ENCODE data around the gene QPRT.
"Not testable (repeated sequence)": the region's sequence is repeated elsewhere in the genome, so short reads cannot be mapped to it uniquely, and the experiment has no call there.

QPRT gene

GRCh38 chr16:29717113-29717512 lies 38.1 kb downstream of the QPRT start:
- no peak for DNase-seq (ENCODE audit: low read depth in 2 of 2)

- no peak for DNase-seq (ENCODE audit: low read depth in 2 of 2)
Observed at GRCh38 chr16:29719063-29719462, 40.1 kb downstream of the QPRT start.

GRCh38 chr16:29720703-29721102 lies 41.7 kb downstream of the QPRT start:
- DNase-seq (ENCODE audit: low read depth in 2 of 2), result no peak

GRCh38 chr16:29721167-29721879 lies 42.3 kb downstream of the QPRT start:
- DNase-seq (ENCODE audit: low read depth in 2 of 2), result not testable (repeated sequence)

GRCh38 chr16:29726845-29727377 lies 47.9 kb downstream of the QPRT start:
- DNase-seq (ENCODE audit: low read depth in 2 of 2), result no peak

- DNase-seq (ENCODE audit: low read depth in 2 of 2), result no peak
Observed at GRCh38 chr16:29727452-29727851, 48.5 kb downstream of the QPRT start.

GRCh38 chr16:29729116-29729521 lies 50.1 kb downstream of the QPRT start:
- no peak for DNase-seq (ENCODE audit: low read depth in 2 of 2)

GRCh38 chr16:29730649-29731048 lies 51.7 kb downstream of the QPRT start:
- DNase-seq (ENCODE audit: low read depth in 2 of 2), result no peak

- DNase-seq (ENCODE audit: low read depth in 2 of 2), result not testable (repeated sequence)
Observed at GRCh38 chr16:29731768-29732601, 53.0 kb downstream of the QPRT start.

- no peak for DNase-seq (ENCODE audit: low read depth in 2 of 2)
Observed at GRCh38 chr16:29734786-29735185, 55.8 kb downstream of the QPRT start.

- DNase-seq (ENCODE audit: low read depth in 2 of 2), result no peak
Observed at GRCh38 chr16:29736112-29736511, 57.1 kb downstream of the QPRT start.

GRCh38 chr16:29736764-29737163 lies 57.8 kb downstream of the QPRT start:
- DNase-seq (ENCODE audit: low read depth in 2 of 2), result no peak

GRCh38 chr16:29737713-29738112 lies 58.7 kb downstream of the QPRT start:
- DNase-seq (ENCODE audit: low read depth in 2 of 2), result no peak

GRCh38 chr16:29738514-29738913 lies 59.5 kb downstream of the QPRT start:
- DNase-seq (ENCODE audit: low read depth in 2 of 2), result peak in 1 of 2 donors; percentile 22

- DNase-seq (ENCODE audit: low read depth in 2 of 2), result not testable (repeated sequence)
Observed at GRCh38 chr16:29739927-29740629, 61.1 kb downstream of the QPRT start.

- not testable (repeated sequence) for DNase-seq (ENCODE audit: low read depth in 2 of 2)
Observed at GRCh38 chr16:29740630-29741015, 61.6 kb downstream of the QPRT start.

- DNase-seq (ENCODE audit: low read depth in 2 of 2), result no peak
Observed at GRCh38 chr16:29742683-29743275, 63.8 kb downstream of the QPRT start.

- DNase-seq (ENCODE audit: low read depth in 2 of 2), result no peak
Observed at GRCh38 chr16:29743475-29743826, 64.5 kb downstream of the QPRT start.

GRCh38 chr16:29743827-29744531 lies 65.0 kb downstream of the QPRT start:
- no peak for DNase-seq (ENCODE audit: low read depth in 2 of 2)

GRCh38 chr16:29744541-29745101 lies 65.6 kb downstream of the QPRT start:
- DNase-seq (ENCODE audit: low read depth in 2 of 2), result no peak

All from stimulated activated CD8-positive, alpha-beta memory T cell treated with anti-CD3 and anti-CD28 coated beads, Interleukin-2, amount 100 ng/mL, for 1 hour (primary cell).